Uterus (tissue), 4 donors: Measurements from ENCODE around the gene ATAD2B. TPM values are rescaled to one million over a fixed set of nuclear protein-coding genes. Genes with fewer than 3 reads are reported as not detected.

Experiments used
- DNase-seq, 2 donors: peaks; one replicate each; pipeline ENCODE4 v3.0.0-alpha.2; 2019 to 2020
- H3K27ac ChIP-seq, 2 donors: fragments of 200-600 bp; sonication (generic); 1 replicate in 1 of 2; 2 replicates in 1 of 2; pipeline ENCODE4 v1.5.1; 2016 to 2018
- H3K27me3 ChIP-seq, 2 donors: fragments of 200-600 bp; sonication (generic); one replicate each; pipeline ENCODE4 v1.5.1; 2018 to 2019; ENCODE audit warnings: control low read depth in 1 of 2
- H3K36me3 ChIP-seq, 2 donors: fragments of 200-600 bp; sonication (generic); one replicate each; pipeline ENCODE4 v1.5.1; 2019; ENCODE audit warnings: control low read depth in 1 of 2
- H3K4me1 ChIP-seq, 2 donors: fragments of 200-600 bp; sonication (generic); one replicate each; pipeline ENCODE4 v1.5.1; 2018 to 2019; ENCODE audit warnings: control low read depth in 1 of 2
- H3K4me3 ChIP-seq, 2 donors: fragments of 200-600 bp; sonication (generic); 1 replicate in 1 of 2; 2 replicates in 1 of 2; pipeline ENCODE4 v1.5.1; 2018 to 2019; ENCODE audit warnings: mild to moderate bottlenecking in 1 of 2
- H3K9me3 ChIP-seq, 2 donors: fragments of 200-600 bp; sonication (generic); one replicate each; pipeline ENCODE4 v1.5.1; 2019; ENCODE audit warnings: control low read depth in 1 of 2
- POLR2A ChIP-seq, 2 donors: fragments of 450-650 bp; IDR thresholded peaks; one replicate each; pipeline ENCODE4 v1.6.1; 2016; ENCODE audit warnings: antibody characterized with exemption in 2 of 2, mild to moderate bottlenecking in 1 of 2, moderate library complexity in 1 of 2
- intact Hi-C: fragments of 100-400 bp; cut with DNase I; formaldehyde crosslinking; loops from one replicate; pipeline ENCODE4 v1.15.1; 2023; ENCODE audit warnings: low total_unique reads
- total RNA-seq, 4 donors: library from RNA; depleted of rRNA in 3 of 4; stranded (reverse); fragments of >200 nt in 3 of 4; gene quantifications; one replicate each; pipeline versions ENCODE4 v1.1.0 to v1.2.4, GENCODE V29; 2014 to 2023
- TF ChIP-seq, protein P1 (sequence below), 4 experiments: fragments of 200-600 bp in 2 of 4; fragments of 450-650 bp in 2 of 4; sonication (generic) in 2 of 4; IDR thresholded peaks; one replicate each; pipeline ENCODE4 v1.5.1; 2016 to 2019; ENCODE audit warnings: antibody characterized with exemption in 4 of 4, mild to moderate bottlenecking in 2 of 4, moderate library complexity in 1 of 4
- donor health status: DM: yes; HTN: yes; CAD: no.

ATAD2B gene
- total RNA-seq, 4 donors from 2014 or later: 14.1 to 67.5 (median 32.3) TPM

DNA sequence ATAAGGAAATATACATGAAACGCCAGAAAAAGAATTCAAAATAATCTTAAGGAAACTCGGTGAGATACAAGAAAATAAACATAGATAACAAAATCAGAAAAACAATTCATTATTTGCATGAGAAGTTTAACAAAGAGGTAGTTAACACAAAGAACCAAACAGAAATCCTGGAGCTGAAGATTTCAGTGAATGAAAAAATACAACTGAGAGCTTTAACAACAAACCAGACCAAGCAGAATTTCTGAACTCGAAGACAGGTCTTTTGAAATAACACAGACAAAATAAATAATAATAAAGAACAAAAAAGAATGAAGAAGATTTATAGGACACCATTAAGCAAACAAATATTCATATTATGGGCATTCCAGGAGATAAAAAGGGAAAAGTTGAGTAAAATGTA is 204.7 kb downstream of the ATAD2B start:
- intact Hi-C loops: no loop called here
- Histone ChIP-seq H3K4me3 (no peak overlapping the region), H3K27ac (no peak overlapping the region), H3K4me1 (no peaks in the 10 kb centered on the region), H3K27me3 (no peaks in the 10 kb centered on the region), H3K36me3 (no peaks in the 10 kb centered on the region), H3K9me3 (peaks cover 0 to 7% of the 10 kb centered on the region in 2 donors)
- TF ChIP-seq POLR2A (IDR thresholded peaks at IDR 0.05): no peak
- TF ChIP-seq, protein P1, sequence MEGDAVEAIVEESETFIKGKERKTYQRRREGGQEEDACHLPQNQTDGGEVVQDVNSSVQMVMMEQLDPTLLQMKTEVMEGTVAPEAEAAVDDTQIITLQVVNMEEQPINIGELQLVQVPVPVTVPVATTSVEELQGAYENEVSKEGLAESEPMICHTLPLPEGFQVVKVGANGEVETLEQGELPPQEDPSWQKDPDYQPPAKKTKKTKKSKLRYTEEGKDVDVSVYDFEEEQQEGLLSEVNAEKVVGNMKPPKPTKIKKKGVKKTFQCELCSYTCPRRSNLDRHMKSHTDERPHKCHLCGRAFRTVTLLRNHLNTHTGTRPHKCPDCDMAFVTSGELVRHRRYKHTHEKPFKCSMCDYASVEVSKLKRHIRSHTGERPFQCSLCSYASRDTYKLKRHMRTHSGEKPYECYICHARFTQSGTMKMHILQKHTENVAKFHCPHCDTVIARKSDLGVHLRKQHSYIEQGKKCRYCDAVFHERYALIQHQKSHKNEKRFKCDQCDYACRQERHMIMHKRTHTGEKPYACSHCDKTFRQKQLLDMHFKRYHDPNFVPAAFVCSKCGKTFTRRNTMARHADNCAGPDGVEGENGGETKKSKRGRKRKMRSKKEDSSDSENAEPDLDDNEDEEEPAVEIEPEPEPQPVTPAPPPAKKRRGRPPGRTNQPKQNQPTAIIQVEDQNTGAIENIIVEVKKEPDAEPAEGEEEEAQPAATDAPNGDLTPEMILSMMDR (IDR thresholded peaks at IDR 0.05): no peak
- no peak for DNase-seq

DNA sequence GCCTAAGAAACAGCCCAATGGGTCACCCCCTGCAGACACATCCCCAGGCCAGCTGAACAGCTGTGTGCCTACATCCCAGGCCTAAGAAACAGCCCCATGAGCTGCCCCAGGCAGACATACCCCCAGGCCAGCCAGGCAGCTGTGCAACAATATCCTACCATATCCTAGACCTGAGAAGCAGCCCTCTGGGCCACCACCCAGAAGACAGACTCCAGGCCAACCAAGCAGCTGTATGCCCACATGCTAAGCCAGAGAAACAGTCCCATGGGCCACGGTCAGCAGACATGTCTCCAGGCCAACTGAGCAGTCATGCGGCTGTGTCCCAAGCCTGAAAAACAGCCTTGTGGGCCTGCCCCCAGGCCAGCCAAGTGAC is 205.5 kb downstream of the ATAD2B start:
- no peak overlapping the region for H3K4me3 ChIP-seq
- intact Hi-C loops: no loop called here
- H3K4me1 ChIP-seq: no peaks in the 10 kb centered on the region
- no peak overlapping the region for H3K27ac ChIP-seq
- TF ChIP-seq, protein P1 (IDR thresholded peaks at IDR 0.05): no peak
- no peak for TF ChIP-seq POLR2A (IDR thresholded peaks at IDR 0.05)
- H3K36me3 ChIP-seq: no peaks in the 10 kb centered on the region
- H3K9me3 ChIP-seq: peaks cover 0 to 7% of the 10 kb centered on the region in 2 donors
- H3K27me3 ChIP-seq: no peaks in the 10 kb centered on the region
- no peak for DNase-seq

DNA sequence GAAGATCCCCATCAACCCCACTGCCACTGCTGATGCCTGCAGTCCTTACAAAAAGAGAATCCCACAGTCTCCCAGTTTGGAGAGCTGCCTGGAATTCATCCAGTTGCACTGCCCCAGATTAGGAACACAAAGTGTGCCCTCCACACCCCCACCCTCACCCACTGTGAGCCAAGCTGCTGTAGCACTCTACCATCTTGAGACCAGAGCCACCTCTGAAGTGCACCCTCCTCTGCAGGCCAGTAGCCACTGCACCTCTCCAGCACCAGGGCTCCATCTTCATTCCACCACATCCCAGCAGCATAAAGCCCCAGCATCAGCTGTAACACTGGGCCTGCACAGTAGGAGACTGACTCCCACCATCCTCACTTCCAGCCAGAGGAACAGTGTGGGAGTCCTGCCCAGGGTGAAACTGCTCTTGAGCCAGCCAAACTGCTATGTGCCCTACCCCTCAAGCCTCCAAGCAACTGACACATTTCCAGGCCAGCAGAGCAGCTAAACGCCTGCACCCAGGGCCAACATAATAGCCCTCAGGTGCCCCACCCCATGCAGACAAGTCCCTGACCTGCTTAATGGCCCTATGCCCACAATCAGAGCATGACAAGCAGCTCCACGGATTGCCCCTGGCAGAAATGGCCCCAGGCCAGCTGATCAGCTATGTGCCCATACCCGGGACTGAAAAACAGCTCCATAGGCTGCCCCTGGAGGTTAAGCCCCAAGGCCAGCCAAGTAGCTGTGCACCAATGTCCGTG is 206.0 kb downstream of the ATAD2B start:
- TF ChIP-seq POLR2A (IDR thresholded peaks at IDR 0.05): no peak
- TF ChIP-seq, protein P1 (IDR thresholded peaks at IDR 0.05): no peak
- DNase-seq: no peak
- H3K36me3 ChIP-seq: no peaks in the 10 kb centered on the region
- no peak overlapping the region for H3K27ac ChIP-seq
- peaks cover 0 to 7% of the 10 kb centered on the region in 2 donors for H3K9me3 ChIP-seq
- H3K27me3 ChIP-seq: no peaks in the 10 kb centered on the region
- no peak overlapping the region for H3K4me3 ChIP-seq
- intact Hi-C loops: no loop called here
- H3K4me1 ChIP-seq: no peaks in the 10 kb centered on the region

DNA sequence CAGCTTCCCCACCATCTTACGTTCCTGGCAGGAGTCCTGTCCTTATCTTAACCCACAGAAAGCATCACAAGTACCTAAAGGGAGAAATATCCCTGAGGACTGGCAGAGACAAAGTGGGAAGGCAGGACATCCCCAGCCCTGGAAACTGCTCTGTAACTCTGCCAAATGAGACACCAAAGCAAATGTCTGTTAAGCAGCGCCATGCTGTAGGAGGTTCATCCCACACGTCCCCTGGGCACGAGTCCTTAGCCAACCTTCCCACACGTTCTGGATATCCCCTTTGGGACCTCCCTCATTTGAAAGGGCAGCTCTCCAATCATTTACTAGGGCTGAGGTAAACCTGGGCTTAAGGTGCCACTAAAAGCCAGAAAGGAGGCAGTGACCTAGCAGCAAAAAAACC is 207.2 kb downstream of the ATAD2B start:
- Histone ChIP-seq H3K36me3 (no peaks in the 10 kb centered on the region), H3K4me1 (no peaks in the 10 kb centered on the region), H3K9me3 (peaks cover 0 to 7% of the 10 kb centered on the region in 2 donors), H3K4me3 (no peak overlapping the region), H3K27me3 (no peaks in the 10 kb centered on the region), H3K27ac (no peak overlapping the region)
- no peak for DNase-seq
- intact Hi-C loops: no loop called here
- TF ChIP-seq, protein P1 (IDR thresholded peaks at IDR 0.05): no peak
- TF ChIP-seq POLR2A (IDR thresholded peaks at IDR 0.05): no peak

DNA sequence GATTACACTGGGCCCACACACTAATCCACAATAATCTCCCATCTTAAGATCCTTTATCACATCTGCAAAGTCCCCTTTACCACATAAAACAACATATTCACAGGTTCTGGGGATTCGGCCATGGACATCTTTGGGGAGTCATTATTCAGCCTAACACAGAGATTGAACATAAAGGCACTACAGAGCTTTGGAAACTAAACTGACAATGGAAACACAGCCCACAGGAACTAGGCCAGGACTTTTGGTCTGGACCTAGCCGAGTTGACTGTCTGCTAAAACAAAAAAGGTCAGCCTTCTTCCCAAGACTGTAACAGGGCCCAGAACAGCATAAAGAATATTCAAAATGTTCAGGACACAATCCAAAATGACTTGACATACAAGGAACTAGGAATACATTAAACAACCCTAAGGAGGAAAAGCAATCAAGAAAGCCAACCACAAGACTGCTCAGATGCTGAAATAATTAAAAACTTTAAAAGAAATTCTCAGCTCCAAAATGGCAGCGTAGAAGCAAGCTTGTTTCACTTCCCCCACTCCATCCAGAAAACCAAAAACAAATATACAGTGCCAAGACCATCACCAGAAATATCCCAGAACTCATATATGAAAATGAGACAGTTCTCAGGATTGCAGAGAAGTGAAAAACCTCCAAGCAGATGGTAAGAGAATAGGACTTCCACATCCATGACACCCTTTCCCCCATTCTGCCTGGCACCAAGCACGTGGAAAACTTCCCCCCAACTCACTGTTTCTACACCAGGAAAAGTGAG is 207.8 kb downstream of the ATAD2B start:
- Histone ChIP-seq H3K36me3 (no peaks in the 10 kb centered on the region), H3K4me1 (no peaks in the 10 kb centered on the region), H3K27me3 (no peaks in the 10 kb centered on the region), H3K9me3 (peaks cover 0 to 7% of the 10 kb centered on the region in 2 donors), H3K4me3 (no peak overlapping the region), H3K27ac (no peak overlapping the region)
- intact Hi-C loops: no loop called here
- TF ChIP-seq, protein P1 (IDR thresholded peaks at IDR 0.05): no peak
- no peak for TF ChIP-seq POLR2A (IDR thresholded peaks at IDR 0.05)
- DNase-seq: no peak
